ENCODE results near the gene SURF4. TPM values are rescaled to one million over a fixed set of nuclear protein-coding genes. Genes with fewer than 3 reads are reported as not detected.

SURF4 gene
- total and polyA plus RNA-seq, 2 donors (not counting 1 experiment from before 2014, with no cell fraction given) = 34.7 to 43.8 TPM

GRCh38 chr9:133347985-133348717 lies 27.7 kb downstream of the SURF4 start, which contains the start of the genes MED22 and RPL7A:
Gene MED22, minus strand, starts transcription at chr9:133348131. Its CDS starts 1,469 bp downstream, at chr9:133346662.
Gene RPL7A, plus strand, starts transcription at chr9:133348218. Its CDS starts 26 bp downstream, at chr9:133348244.
- H3K9ac ChIP-seq (ENCODE audit: low read length) = peak within 1 kb of the TSS; percentile 93
- H3K27me3 ChIP-seq (replicated peaks in 1 of 4; ENCODE audit: control extremely low read depth in 1 of 4, control insufficient read depth in 3 of 4, insufficient read depth in 4 of 4, low read length in 3 of 4) = no peaks in the 10 kb centered on the region
- peak; percentile 97 for DNase-seq
- Mint-ChIP-seq H3K27ac (peak within 1 kb of the TSS; percentile 95), H3K4me3 (peak within 1 kb of the TSS; percentile 97), H3K4me1 (peaks cover 36% of the 10 kb centered on the region), H3K27me3 (no peaks in the 10 kb centered on the region), H3K9me3 (ENCODE audit: insufficient read depth) (no peaks in the 10 kb centered on the region)
- intact Hi-C loops (cut with micrococcal nuclease) = loop anchor here (1.0 to 5.0 kb wide), 5 partner anchors 8 to 129 kb away; partner anchors contain the start of genes CACFD1, SLC2A6, STKLD1 and SURF1
- H3K9me3 ChIP-seq (ENCODE audit: control extremely low read depth in 1 of 3, control insufficient read depth in 2 of 3, insufficient read depth in 1 of 3, low read length in 2 of 3) = peaks cover 0 to 5% (median 0%) of the 10 kb centered on the region in 3 donors
- WGBS (ENCODE audit: insufficient coverage) = under 1% methylated on average over 62 of the region's 64 CpGs
- CTCF ChIA-PET = interaction anchor here (0.5 to 1.2 kb wide), 6 partner anchors 9 to 775 kb away, joined by 3 to 7 read pairs (median 3); partner anchors contain the start of gene SLC2A6
- ATAC-seq (ENCODE audit: low read depth) = peak; percentile 83
- peaks cover 0 to 66% of the 10 kb centered on the region in 2 experiments for H3K36me3 ChIP-seq (replicated peaks in 1 of 2; ENCODE audit: control extremely low read depth in 1 of 2, control insufficient read depth in 1 of 2, extremely low read depth in 1 of 2, insufficient read depth in 2 of 2, low read length in 1 of 2)
- H3K4me2 ChIP-seq (replicated peaks; ENCODE audit: low read depth, low read length, poor library complexity, severe bottlenecking) = peak within 1 kb of the TSS; percentile 93
- H3K4me1 ChIP-seq (ENCODE audit: control insufficient read depth in 2 of 2, insufficient read depth in 2 of 2, low read length in 2 of 2) = peaks cover 21 to 25% of the 10 kb centered on the region in 2 donors
- POLR2A ChIA-PET = interaction anchor here (0.6 to 2.3 kb wide), 13 partner anchors 8 to 1107 kb away, joined by 3 to 18 read pairs (median 4); partner anchors contain the start of genes CACFD1, STKLD1, SURF1 and SURF2
- H2AFZ ChIP-seq (ENCODE audit: insufficient read depth, low read depth, low read length, poor library complexity, severe bottlenecking) = peak within 1 kb of the TSS; percentile 83
- peaks cover 46% of the 10 kb centered on the region for H3K79me2 ChIP-seq (ENCODE audit: control insufficient read depth, insufficient read depth, low read length)
- H3K4me3 ChIP-seq (ENCODE audit: control extremely low read depth in 1 of 5, extremely low read depth in 1 of 5, insufficient read depth in 1 of 5, low read depth in 2 of 5, low read length in 4 of 5) = peak within 1 kb of the TSS; percentile 86 to 96 (median 92)
- TF ChIP-seq CTCF (IDR thresholded peaks at IDR 0.05) (no peak), EZH2 (IDR thresholded peaks at IDR 0.05; ENCODE audit: borderline replicate concordance, insufficient read depth, low read depth, low read length, poor library complexity, severe bottlenecking) (no peak)
- peaks cover 36% of the 10 kb centered on the region for H4K20me1 ChIP-seq (ENCODE audit: control insufficient read depth, insufficient read depth, low read length, poor library complexity, severe bottlenecking)
- peak within 1 kb of the TSS; percentile 87 to 90 for H3K27ac ChIP-seq (ENCODE audit: low read length in 2 of 2)
